VCaP (cell line): Measurements from ENCODE around the gene FITM1.

ENCODE experiments used
- H3K27ac ChIP-seq: fragments of 450-650 bp; 2 replicates; pipeline ENCODE4 v1.5.1; 2017
- TF ChIP-seq, protein P1 (sequence below): fragments of 450-650 bp; conservative IDR thresholded peaks from 2 replicates; pipeline ENCODE4 v1.5.1; 2017; ENCODE audit warnings: mild to moderate bottlenecking, moderate library complexity

The FITM1 gene

DNA sequence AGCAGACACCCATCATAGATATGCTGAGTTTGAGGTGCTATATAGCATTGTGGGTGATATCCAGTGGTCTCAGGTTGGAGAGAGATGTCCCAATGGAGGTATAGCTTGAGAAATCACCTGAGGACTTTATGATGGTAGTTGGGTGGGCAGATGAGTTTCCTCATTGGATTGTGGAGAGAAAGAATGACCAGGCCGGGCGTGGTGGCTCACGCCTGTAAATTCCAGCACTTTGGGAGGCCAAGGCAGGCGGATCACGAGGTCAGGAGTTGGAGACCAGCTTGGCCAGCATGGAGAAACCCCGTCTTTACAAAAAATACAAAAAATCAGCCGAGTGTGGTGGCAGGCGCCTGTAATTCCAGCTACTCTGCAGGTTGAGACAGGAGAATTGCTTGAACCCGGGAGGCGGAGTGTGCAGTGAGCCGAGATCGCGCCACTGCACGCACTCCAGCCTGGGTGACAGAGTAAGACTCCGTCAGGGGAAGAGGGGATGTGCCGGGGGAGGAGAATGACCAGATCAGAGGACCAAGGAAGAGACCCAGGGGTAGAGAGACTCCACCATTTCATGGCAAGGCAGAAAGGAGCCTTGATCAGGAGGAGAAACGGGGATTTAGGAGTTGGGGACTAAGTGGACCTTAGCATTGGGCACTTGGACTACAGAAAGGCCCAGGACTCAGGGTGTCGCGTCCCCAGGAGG lies 37.1 kb upstream of the FITM1 start:
- peak overlapping the region; percentile 84 for H3K27ac ChIP-seq
- TF ChIP-seq, protein P1, sequence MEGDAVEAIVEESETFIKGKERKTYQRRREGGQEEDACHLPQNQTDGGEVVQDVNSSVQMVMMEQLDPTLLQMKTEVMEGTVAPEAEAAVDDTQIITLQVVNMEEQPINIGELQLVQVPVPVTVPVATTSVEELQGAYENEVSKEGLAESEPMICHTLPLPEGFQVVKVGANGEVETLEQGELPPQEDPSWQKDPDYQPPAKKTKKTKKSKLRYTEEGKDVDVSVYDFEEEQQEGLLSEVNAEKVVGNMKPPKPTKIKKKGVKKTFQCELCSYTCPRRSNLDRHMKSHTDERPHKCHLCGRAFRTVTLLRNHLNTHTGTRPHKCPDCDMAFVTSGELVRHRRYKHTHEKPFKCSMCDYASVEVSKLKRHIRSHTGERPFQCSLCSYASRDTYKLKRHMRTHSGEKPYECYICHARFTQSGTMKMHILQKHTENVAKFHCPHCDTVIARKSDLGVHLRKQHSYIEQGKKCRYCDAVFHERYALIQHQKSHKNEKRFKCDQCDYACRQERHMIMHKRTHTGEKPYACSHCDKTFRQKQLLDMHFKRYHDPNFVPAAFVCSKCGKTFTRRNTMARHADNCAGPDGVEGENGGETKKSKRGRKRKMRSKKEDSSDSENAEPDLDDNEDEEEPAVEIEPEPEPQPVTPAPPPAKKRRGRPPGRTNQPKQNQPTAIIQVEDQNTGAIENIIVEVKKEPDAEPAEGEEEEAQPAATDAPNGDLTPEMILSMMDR = no peak

DNA sequence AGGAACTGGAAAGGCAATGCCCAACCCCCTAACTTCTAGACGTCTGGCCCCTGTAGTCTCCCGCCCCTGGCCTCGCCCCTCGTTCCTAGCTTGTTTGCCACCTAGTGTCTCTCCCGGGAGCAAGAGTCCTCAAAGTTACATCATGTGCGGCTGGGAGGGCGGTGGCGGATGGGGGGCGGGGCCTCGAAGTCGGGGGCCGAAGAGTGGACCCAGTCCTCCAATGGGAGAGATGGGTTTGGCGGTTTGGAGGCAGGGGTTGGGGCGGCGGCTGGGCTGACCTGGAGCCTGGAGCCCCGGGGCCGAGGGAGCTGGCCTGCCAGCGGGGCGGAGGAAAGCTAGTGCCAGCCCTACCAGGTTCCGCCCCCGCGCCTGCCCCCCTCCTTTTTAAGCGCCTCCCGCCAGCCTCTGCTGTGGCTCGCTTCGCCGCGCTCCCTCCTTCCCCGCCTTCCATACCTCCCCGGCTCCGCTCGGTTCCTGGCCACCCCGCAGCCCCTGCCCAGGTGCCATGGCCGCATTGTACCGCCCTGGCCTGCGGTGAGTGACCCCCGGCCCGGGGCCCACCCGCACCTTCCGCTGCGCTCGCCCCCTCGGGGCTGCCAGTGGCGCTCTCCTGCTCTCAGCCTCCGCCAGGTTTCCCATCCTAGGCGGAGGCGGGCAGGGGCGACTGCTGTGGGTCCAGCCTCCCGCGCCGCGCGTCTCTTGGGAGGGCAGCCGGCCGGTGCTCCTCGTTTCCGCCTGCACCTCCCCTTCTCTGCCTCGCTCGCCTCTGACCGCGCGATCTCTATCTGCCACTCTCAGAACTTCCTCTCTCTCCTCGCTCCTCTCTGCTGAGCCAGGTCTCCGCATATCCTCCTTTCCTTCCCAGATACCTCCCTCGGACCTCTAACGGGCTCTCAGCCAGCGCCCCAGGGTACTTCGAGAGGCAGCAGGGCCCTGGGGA lies 36.3 kb upstream of the FITM1 start, which contains the start of gene PCK2:
Gene PCK2 (plus strand): TSS at position 411 of the 940 bp plus-strand sequence. CDS start 95 bp downstream, at position 506.
- TF ChIP-seq, protein P1 = peak; percentile 15; the same call in 1 of the 2 replicates
- H3K27ac ChIP-seq = peak within 1 kb of the TSS; percentile 84

DNA sequence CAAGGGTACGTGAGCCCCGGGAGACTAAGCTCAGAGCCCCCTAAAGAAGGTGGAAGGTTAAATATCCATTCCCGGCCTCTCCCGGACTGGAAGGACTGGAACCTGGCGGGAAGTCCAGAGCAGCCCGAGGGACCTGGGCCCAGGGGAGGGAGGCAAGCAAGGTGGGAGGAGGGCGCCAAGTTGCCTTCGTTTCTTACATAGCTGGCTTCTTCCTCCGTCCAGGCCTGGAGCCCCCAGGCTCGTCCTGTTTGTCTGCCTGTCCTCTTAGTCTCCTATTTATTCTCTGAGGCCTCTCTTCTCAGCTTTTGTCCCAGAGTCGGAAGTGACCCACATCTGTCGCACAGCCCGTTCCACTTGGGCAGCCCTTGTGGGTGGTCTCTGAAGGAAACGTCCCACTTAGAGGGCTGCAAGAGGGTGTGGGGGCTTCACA lies 35.6 kb upstream of the FITM1 start:
- H3K27ac ChIP-seq = peak overlapping the region; percentile 84
- TF ChIP-seq, protein P1 = no peak

DNA sequence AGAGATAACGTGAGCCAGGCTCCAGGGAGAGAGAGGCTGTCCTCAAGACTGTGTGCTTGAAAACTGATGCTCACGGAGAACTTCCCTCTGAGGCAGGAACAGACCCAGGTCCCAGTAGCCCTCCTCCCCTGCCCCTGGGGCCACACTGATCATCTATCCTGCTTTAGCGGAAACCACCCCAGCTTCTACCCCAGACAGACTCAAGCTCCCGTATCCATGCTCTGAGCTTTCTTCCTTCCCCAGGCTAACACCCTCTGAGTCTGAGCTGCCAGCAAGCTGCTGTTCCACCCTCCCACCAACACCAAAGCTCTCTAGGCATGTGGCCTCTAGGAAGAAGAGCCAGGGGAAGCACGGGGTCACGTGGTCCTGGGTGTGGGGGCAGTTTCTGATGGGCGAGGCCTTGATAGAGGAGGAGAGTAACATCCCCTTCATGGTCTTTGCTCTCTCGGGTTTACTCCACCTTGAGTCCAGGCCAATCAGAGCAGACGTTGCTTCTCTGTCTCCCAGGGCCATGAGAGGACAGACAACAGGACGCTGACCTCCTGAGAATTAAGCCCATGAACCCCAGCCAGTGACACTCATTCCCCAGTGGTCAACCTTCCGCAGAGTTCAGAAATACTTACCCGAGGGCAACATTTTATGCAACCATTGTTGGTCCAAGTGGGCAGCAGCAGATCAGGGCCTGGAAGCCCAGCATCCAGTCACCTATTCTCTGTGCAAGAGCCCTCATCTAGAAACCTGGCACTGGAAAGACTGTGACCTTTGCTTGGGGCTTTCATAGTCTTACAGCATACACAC lies 35.0 kb upstream of the FITM1 start:
- H3K27ac ChIP-seq = peak overlapping the region; percentile 84
- TF ChIP-seq, protein P1 = no peak

DNA sequence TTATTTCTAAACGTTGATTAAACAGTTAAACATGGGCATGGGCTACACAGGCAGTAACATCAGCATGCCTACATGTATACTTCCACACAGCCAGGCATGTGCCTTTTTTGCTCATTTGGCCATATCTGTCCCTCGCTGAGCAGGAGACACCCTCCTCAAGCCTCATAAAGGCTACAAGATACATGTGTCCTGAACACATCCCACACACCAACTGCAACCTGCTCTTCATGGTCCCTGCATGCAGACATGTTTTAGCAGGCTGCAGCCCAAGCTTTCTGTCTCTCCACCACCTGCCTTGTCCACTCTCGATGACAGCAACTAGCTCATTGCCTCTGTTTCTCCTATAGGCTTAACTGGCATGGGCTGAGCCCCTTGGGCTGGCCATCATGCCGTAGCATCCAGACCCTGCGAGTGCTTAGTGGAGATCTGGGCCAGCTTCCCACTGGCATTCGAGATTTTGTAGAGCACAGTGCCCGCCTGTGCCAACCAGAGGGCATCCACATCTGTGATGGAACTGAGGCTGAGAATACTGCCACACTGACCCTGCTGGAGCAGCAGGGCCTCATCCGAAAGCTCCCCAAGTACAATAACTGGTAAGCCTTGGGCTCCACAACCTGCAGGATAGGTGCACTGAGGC lies 33.8 kb upstream of the FITM1 start:
- TF ChIP-seq, protein P1 = no peak
- H3K27ac ChIP-seq = no peak overlapping the region

DNA sequence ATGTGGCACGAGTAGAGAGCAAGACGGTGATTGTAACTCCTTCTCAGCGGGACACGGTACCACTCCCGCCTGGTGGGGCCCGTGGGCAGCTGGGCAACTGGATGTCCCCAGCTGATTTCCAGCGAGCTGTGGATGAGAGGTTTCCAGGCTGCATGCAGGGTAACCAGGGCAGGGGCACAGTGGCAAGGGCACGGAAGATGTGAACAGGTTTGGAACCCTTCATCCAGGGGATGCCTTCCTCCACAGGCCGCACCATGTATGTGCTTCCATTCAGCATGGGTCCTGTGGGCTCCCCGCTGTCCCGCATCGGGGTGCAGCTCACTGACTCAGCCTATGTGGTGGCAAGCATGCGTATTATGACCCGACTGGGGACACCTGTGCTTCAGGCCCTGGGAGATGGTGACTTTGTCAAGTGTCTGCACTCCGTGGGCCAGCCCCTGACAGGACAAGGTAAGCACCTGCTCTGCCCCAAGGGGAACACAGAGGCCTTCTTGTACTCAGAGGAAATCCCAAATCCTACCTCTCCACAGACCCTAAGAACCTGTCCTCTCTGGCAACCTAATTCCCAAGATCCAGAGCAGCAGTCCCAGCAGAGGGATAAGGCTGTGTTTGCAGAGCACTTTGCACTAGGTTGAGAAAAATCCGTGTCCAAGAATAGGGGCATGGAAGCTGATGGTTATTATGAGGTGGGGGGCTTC lies 32.1 kb upstream of the FITM1 start:
- TF ChIP-seq, protein P1 = no peak
- H3K27ac ChIP-seq = no peak overlapping the region
